ENCODE results near the gene OR52B2.

Gene OR52B2

DNA sequence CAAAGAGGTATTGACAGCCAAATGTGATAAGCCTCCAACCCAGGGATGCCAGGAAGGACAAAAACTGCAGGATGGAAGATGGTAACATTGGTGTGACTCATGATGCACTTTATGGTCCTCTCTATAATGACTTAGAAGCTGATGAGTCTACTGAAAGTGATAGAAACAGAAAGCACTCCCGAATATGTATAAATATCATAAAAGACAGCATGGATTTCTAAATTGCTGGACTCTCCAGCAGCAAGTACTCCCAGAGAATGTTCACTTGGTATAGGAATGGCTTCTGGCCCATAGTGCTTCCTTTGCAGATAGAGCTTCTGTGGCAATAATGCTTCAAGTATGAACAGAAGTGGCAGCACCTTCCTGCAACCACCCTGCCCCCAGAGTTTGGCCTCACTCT, at the start of gene OR52B2:
Gene OR52B2, minus strand, starts transcription at position 101 of the 400 bp plus-strand sequence. Its CDS starts 0 bp downstream, at position 101.
- no peak for DNase-seq

- no peak for DNase-seq
Observed at GRCh38 chr11:6219359-6219758, 49.2 kb upstream of the OR52B2 start.

DNA sequence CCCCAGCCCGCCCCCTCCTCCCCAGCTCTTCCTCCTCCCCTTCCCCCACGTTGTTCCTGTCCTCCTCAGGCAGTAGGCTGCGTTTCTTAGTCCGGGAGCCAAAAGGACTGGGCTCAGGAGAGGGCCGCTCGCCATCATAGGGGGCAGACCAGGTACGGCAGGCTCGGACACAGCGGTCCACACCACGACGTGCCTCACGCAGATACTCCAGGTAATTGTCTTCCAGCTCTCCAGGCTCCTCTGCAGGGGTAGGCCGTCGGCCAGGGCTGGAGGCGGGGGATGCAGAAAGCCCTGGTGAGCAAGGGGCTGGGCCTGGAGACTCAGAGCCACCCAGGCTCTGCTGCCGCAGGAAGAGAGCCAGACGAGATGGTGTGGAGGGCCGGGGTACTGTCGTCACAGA, 47.6 kb upstream of the OR52B2 start:
- no peak for DNase-seq

DNA sequence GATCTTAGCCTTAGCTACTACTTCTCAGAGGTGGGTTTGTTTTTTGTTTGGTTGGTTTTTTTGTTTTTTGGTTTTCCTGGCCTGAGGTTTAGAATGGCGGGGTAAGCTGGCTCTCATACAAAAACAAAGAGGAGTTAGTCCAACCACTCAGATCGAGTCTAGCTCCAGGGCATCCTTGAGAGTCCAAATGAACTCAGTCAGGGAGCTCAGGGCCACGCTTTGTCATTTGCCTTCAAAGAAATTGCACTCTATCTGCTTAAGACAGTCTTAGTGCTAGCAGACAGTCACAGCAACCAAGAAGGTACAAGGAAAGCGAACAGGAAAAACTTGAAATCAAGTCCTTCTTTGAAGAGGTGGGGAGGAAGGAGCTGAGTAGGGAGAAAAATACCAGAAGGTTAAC, 46.4 kb upstream of the OR52B2 start:
- DNase-seq, result no peak

GRCh38 chr11:6214530-6214929, 44.4 kb upstream of the OR52B2 start:
- no peak for DNase-seq

GRCh38 chr11:6210274-6210955, 40.3 kb upstream of the OR52B2 start:
- no peak for DNase-seq

DNA sequence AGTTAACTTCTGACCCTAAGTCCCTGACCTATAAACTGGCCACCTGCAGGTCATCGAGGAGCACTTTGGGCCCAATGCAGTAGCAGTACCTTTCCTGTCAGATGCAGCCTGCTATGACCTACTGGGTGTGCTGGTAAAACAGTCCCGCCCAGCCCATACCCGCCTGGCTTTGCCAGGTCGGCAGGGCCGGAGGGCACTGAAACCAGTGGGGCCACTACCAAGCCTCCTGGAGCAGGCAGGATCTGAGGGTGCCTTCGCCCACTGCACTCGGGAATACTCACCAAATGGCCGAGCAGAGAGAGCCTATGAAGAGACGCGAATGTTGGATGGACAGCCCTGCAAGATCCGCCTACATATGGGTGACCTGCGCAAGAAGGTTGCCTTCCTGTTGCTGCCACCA, 39.7 kb upstream of the OR52B2 start:
- no peak for DNase-seq

GRCh38 chr11:6206456-6207180, 36.5 kb upstream of the OR52B2 start:
- DNase-seq, result no peak

DNA sequence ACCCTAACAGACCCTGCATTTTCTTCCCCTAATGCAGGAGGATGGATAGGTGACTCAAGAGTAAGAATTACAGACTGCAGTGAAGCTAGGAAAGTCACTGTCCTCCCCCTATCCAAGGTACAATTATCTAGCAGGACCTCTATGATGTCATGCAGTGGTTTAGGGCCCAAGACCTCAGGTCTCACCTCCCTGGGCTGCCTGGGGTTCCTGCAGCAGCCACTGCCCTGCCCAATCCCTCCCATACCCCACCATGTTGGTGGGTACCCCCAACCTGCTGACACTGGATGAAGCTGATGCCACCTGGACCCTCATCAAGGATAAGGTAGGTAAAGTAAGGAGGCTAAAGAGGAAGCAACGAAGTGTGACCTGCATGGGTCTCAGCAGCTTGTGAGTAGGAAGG, 35.2 kb upstream of the OR52B2 start, which contains the start of gene C11orf42:
Gene C11orf42, plus strand, starts transcription at position 192 of the 400 bp plus-strand sequence. Its CDS starts 59 bp downstream, at position 251.
- no peak for DNase-seq

- DNase-seq, result no peak
Observed at GRCh38 chr11:6204706-6205105, 34.6 kb upstream of the OR52B2 start.

- no peak for DNase-seq
Observed at GRCh38 chr11:6203327-6203726, 33.2 kb upstream of the OR52B2 start.

- DNase-seq, result no peak
Observed at GRCh38 chr11:6202041-6202440, 31.9 kb upstream of the OR52B2 start.

GRCh38 chr11:6201481-6201880, 31.4 kb upstream of the OR52B2 start:
- no peak for DNase-seq

GRCh38 chr11:6200975-6201374, 30.8 kb upstream of the OR52B2 start:
- no peak for DNase-seq

DNA sequence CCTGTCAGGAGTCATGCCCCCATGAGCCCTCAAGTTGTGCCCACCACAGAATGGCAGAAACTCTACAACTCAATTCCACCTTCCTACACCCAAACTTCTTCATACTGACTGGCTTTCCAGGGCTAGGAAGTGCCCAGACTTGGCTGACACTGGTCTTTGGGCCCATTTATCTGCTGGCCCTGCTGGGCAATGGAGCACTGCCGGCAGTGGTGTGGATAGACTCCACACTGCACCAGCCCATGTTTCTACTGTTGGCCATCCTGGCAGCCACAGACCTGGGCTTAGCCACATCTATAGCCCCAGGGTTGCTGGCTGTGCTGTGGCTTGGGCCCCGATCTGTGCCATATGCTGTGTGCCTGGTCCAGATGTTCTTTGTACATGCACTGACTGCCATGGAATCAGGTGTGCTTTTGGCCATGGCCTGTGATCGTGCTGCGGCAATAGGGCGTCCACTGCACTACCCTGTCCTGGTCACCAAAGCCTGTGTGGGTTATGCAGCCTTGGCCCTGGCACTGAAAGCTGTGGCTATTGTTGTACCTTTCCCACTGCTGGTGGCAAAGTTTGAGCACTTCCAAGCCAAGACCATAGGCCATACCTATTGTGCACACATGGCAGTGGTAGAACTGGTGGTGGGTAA, 29.2 kb upstream of the OR52B2 start, which contains the start of gene OR52W1:
Gene OR52W1, plus strand, starts transcription at position 51 of the 637 bp plus-strand sequence. Its CDS starts 0 bp downstream, at position 51.
- DNase-seq, result no peak

GRCh38 chr11:6197466-6198200, 27.5 kb upstream of the OR52B2 start:
- DNase-seq, result no peak

GRCh38 chr11:6196396-6196795, 26.3 kb upstream of the OR52B2 start:
- DNase-seq, result no peak

- no peak for DNase-seq
Observed at GRCh38 chr11:6194065-6194581, 24.0 kb upstream of the OR52B2 start.

GRCh38 chr11:6191742-6192141, 21.6 kb upstream of the OR52B2 start:
- no peak for DNase-seq

DNA sequence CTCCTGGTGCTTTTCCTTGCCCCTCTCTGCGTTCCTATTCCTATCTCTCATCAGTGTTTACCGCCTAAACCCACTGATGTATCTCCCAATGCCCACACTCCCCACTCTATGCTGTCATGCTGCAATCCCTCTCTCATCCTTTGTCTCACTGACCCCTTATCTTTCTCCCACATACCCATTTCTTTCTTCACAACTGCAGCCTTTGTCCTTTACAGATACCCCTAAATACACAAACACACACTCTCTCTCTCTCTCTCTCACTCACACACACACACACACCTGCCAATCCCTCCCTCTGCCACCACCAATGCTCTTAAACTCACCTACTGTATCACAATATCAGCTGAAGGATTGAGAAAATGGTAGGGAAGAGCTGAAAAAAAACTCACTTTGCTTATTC, 5.3 kb upstream of the OR52B2 start:
- DNase-seq, result no peak

DNA sequence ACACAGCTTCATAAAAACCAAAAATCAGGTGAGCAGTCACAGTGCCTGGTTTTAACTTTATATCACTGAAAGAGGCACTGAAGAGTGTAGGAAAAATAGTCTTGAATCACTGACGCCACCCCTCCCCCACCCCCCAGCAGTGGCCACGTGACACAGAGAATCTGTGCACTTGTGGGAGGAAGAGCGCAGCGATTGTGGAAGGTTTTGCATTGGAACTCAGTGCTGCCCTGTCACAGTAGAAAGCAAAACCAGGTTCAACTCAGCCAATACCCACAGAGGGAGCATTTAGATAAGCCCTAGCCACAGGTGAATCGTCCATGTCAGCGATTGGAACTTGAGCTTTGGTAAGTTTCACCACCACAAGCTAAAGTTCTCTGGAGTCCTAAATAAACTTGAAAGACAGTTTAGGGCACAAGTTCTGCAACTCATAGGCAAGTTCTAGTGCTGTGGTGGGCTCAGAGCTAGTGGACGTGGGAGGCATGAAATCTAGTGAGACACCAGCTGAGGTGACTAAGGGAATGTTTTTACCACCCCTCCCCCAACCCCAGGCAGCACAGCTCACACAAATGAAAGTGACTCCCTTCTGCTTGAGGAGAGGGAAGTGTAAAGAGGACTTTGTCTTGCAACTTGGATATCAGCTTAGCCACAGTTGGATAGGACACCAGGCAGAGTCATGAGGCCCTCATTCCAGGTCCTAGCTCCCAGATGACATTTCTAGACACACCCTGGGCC, 13.3 kb downstream of the OR52B2 start:
- DNase-seq, result no peak

GRCh38 chr11:6152126-6152525, 18.0 kb downstream of the OR52B2 start:
- no peak for DNase-seq
